SK-N-SH (cell line): ENCODE data around the gene SLC9A7.

ENCODE experiments used
- CTCF ChIP-seq: fragments of 200-600 bp; sonication (generic); IDR thresholded peaks from 2 replicates; pipeline ENCODE4 v1.6.1; 2017; ENCODE audit warnings: antibody characterized with exemption, mild to moderate bottlenecking, moderate library complexity
- NRF1 ChIP-seq: IDR thresholded peaks from 2 replicates; pipeline ENCODE4 v1.6.1; 2012; ENCODE audit warnings: low read depth, mild to moderate bottlenecking, low read length
- TCF12 ChIP-seq: IDR thresholded peaks from 2 replicates; pipeline ENCODE4 v1.4.0; 2012
- TF ChIP-seq, protein P1 (sequence below): IDR thresholded peaks from 2 replicates; pipeline ENCODE4 v1.4.0; 2012; ENCODE audit warnings: low read depth

- TF ChIP-seq TCF12 (no peak), NRF1 (no peak), CTCF (no peak)
- TF ChIP-seq, protein P1, sequence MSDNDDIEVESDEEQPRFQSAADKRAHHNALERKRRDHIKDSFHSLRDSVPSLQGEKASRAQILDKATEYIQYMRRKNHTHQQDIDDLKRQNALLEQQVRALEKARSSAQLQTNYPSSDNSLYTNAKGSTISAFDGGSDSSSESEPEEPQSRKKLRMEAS = no peak
These were observed 34.6 kb upstream of the SLC9A7 start for GRCh38 chrX:46793386-46794143.
